NCI-H69 (cell line): ENCODE measurements around the gene H1-8.

Source experiments
- DNase-seq: peaks from one replicate; lab custom pipeline; 2025; lab: John Stamatoyannopoulos, UW

The H1-8 gene

GRCh38 chr3:129556358-129556695, 13.4 kb downstream of the H1-8 start:
- no peak for DNase-seq

- DNase-seq = no peak
Measured at GRCh38 chr3:129556890-129557547, 14.0 kb downstream of the H1-8 start.

GRCh38 chr3:129557548-129557894, 14.5 kb downstream of the H1-8 start:
- DNase-seq = no peak

GRCh38 chr3:129558081-129558771, 15.3 kb downstream of the H1-8 start:
- no peak for DNase-seq

- DNase-seq = no peak
Measured at GRCh38 chr3:129558772-129559564, 16.0 kb downstream of the H1-8 start.

GRCh38 chr3:129559565-129560079, 16.6 kb downstream of the H1-8 start:
- no peak for DNase-seq

- DNase-seq = no peak
Measured at GRCh38 chr3:129560269-129560787, 17.4 kb downstream of the H1-8 start.

GRCh38 chr3:129560911-129561594, 18.1 kb downstream of the H1-8 start:
- peak; percentile 3 for DNase-seq

GRCh38 chr3:129561619-129562248, 18.8 kb downstream of the H1-8 start:
- DNase-seq = no peak

- no peak for DNase-seq
Measured at GRCh38 chr3:129562803-129563202, 19.8 kb downstream of the H1-8 start.

GRCh38 chr3:129563332-129563731, 20.4 kb downstream of the H1-8 start:
- no peak for DNase-seq

- DNase-seq = no peak
Measured at GRCh38 chr3:129563850-129564535, 21.0 kb downstream of the H1-8 start.

- no peak for DNase-seq
Measured at GRCh38 chr3:129564981-129565644, 22.1 kb downstream of the H1-8 start.

GRCh38 chr3:129565902-129566301, 22.9 kb downstream of the H1-8 start:
- no peak for DNase-seq

- no peak for DNase-seq
Measured at GRCh38 chr3:129567176-129567705, 24.3 kb downstream of the H1-8 start.

GRCh38 chr3:129567939-129568338, 25.0 kb downstream of the H1-8 start:
- no peak for DNase-seq

GRCh38 chr3:129569856-129570255, 26.9 kb downstream of the H1-8 start:
- DNase-seq = no peak

- DNase-seq = no peak
Measured at GRCh38 chr3:129571605-129572547, 28.9 kb downstream of the H1-8 start.

- no peak for DNase-seq
Measured at GRCh38 chr3:129572603-129573002, 29.6 kb downstream of the H1-8 start.
